Chondrocyte (in vitro differentiated cells): Measurements from ENCODE around the gene MEIOB. TPM values are rescaled to one million over a fixed set of nuclear protein-coding genes. Genes with fewer than 3 reads are reported as not detected.

Experiments used
- DNase-seq: peaks from one replicate; pipeline ENCODE4 v3.0.0; 2021; ENCODE audit warnings: mixed read lengths, low spot score
- H3K27ac Mint-ChIP-seq: one replicate; pipeline ENCODE4 v1.8.0; 2021; ENCODE audit warnings: mild to moderate bottlenecking, moderate library complexity, mixed read lengths; ENCODE audit not compliant: unreplicated experiment
- H3K27me3 Mint-ChIP-seq: 2 replicates; pipeline ENCODE4 v1.8.0; 2021; ENCODE audit warnings: low read depth, mixed read lengths
- H3K36me3 Mint-ChIP-seq: 2 replicates; pipeline ENCODE4 v1.8.0; 2021; ENCODE audit warnings: low read depth, mixed read lengths
- H3K4me1 Mint-ChIP-seq: 2 replicates; pipeline ENCODE4 v1.8.0; 2021; ENCODE audit warnings: low read depth, mild to moderate bottlenecking, mixed read lengths
- H3K4me3 Mint-ChIP-seq: one replicate; pipeline ENCODE4 v1.8.0; 2021; ENCODE audit warnings: mild to moderate bottlenecking, moderate library complexity, mixed read lengths; ENCODE audit not compliant: unreplicated experiment
- H3K9me3 Mint-ChIP-seq: 2 replicates; pipeline ENCODE4 v1.8.0; 2021; ENCODE audit warnings: low read depth, mixed read lengths
- CTCF ChIP-seq: fragments of 200-600 bp; sonication (generic); IDR thresholded peaks from 2 replicates; pipeline ENCODE4 v1.5.0; 2021; ENCODE audit warnings: antibody characterized with exemption, mild to moderate bottlenecking, moderate library complexity
- total RNA-seq: library from RNA; stranded (reverse); gene quantifications from 3 replicates; pipeline ENCODE4 v1.2.1, GENCODE V29; 2021

Gene MEIOB
- total RNA-seq, 1 donor from 2014 or later, result 1.2 TPM

- H3K27ac Mint-ChIP-seq, result no peak overlapping the region
- peaks cover 22% of the 10 kb centered on the region for H3K27me3 Mint-ChIP-seq
- no peak for TF ChIP-seq CTCF
- no peaks in the 10 kb centered on the region for H3K4me1 Mint-ChIP-seq
- no peaks in the 10 kb centered on the region for H3K36me3 Mint-ChIP-seq
- H3K9me3 Mint-ChIP-seq, result no peaks in the 10 kb centered on the region
- no peak overlapping the region for H3K4me3 Mint-ChIP-seq
- no peak for DNase-seq
Observed at GRCh38 chr16:1914084-1914608, 42.2 kb upstream of the MEIOB start.

GRCh38 chr16:1913327-1914083, 41.5 kb upstream of the MEIOB start:
- no peak for TF ChIP-seq CTCF
- H3K4me1 Mint-ChIP-seq, result no peaks in the 10 kb centered on the region
- DNase-seq, result no peak
- H3K27me3 Mint-ChIP-seq, result peaks cover 19% of the 10 kb centered on the region
- no peaks in the 10 kb centered on the region for H3K36me3 Mint-ChIP-seq
- no peak overlapping the region for H3K4me3 Mint-ChIP-seq
- no peaks in the 10 kb centered on the region for H3K9me3 Mint-ChIP-seq
- no peak overlapping the region for H3K27ac Mint-ChIP-seq

- Mint-ChIP-seq H3K9me3 (no peaks in the 10 kb centered on the region), H3K4me1 (no peaks in the 10 kb centered on the region), H3K27me3 (peaks cover 18% of the 10 kb centered on the region), H3K36me3 (no peaks in the 10 kb centered on the region), H3K27ac (no peak overlapping the region), H3K4me3 (no peak overlapping the region)
- no peak for TF ChIP-seq CTCF
- no peak for DNase-seq
Observed at GRCh38 chr16:1912215-1912543, 40.2 kb upstream of the MEIOB start.

- Mint-ChIP-seq H3K4me1 (peaks cover 3% of the 10 kb centered on the region), H3K27ac (no peak overlapping the region), H3K27me3 (peaks cover 13% of the 10 kb centered on the region), H3K4me3 (no peak overlapping the region), H3K36me3 (no peaks in the 10 kb centered on the region), H3K9me3 (no peaks in the 10 kb centered on the region)
- DNase-seq, result no peak
- no peak for TF ChIP-seq CTCF
Observed at GRCh38 chr16:1911467-1912214, 39.7 kb upstream of the MEIOB start.

GRCh38 chr16:1909561-1910231, 37.7 kb upstream of the MEIOB start:
- Mint-ChIP-seq H3K27ac (no peak overlapping the region), H3K4me1 (peaks cover 8% of the 10 kb centered on the region), H3K9me3 (no peaks in the 10 kb centered on the region)

More at GRCh38 chr16:1909561-1910231, 37.7 kb upstream of the MEIOB start:
- H3K36me3 Mint-ChIP-seq, result no peaks in the 10 kb centered on the region
- TF ChIP-seq CTCF, result no peak
- peaks cover 3% of the 10 kb centered on the region for H3K27me3 Mint-ChIP-seq
- no peak overlapping the region for H3K4me3 Mint-ChIP-seq
- DNase-seq, result no peak
